Common myeloid progenitor, CD34-positive (primary cell): ENCODE results near the gene CCDC40.
A peak's percentile ranks its signal among the peaks of the same experiment; 100 is the strongest.

Experiments
- CTCF ChIA-PET: fragments of 350-600 bp; sonication (Branson Sonifier 250); formaldehyde crosslinking; loops from one replicate; lab custom pipeline; 2021; ENCODE audit warnings: antibody characterized with exemption; lab: Charles Lee
- POLR2A ChIA-PET: fragments of 350-600 bp; sonication (Branson Sonifier 250); formaldehyde crosslinking; loops from one replicate; lab custom pipeline; 2021; ENCODE audit warnings: antibody characterized with exemption; lab: Charles Lee
- DNase-seq, 3 donors: peaks; one replicate each; pipeline versions ENCODE4 v3.0.0 to v3.0.0-alpha.2; 2013
- H3K27ac ChIP-seq, 2 experiments: 1 replicate in 1 of 2; 2 replicates in 1 of 2; pipeline ENCODE4 v1.7.0; 2013; ENCODE audit warnings: inconsistent platforms in 2 of 2, low read length in 2 of 2, mild to moderate bottlenecking in 2 of 2, low read depth in 1 of 2, moderate library complexity in 1 of 2; ENCODE audit not compliant: severe bottlenecking in 2 of 2, insufficient read depth in 1 of 2, poor library complexity in 1 of 2
- H3K27me3 ChIP-seq, 5 experiments: replicated peaks in 2 of 5; 1 replicate in 3 of 5; 2 replicates in 2 of 5; pipeline versions ENCODE4 v1.6.1 to v1.7.0; 2013; ENCODE audit warnings: low read length in 4 of 5, mild to moderate bottlenecking in 2 of 5, moderate library complexity in 2 of 5, inconsistent platforms in 1 of 5; ENCODE audit not compliant: insufficient read depth in 5 of 5, control insufficient read depth in 4 of 5
- H3K36me3 ChIP-seq, 4 experiments: 1 replicate in 2 of 4; 2 replicates in 2 of 4; pipeline versions ENCODE4 v1.6.1 to v1.7.0; 2013; ENCODE audit warnings: low read length in 3 of 4, control low read depth in 1 of 4, mild to moderate bottlenecking in 1 of 4; ENCODE audit not compliant: control insufficient read depth in 4 of 4, insufficient read depth in 4 of 4
- H3K4me1 ChIP-seq, 4 experiments: 1 replicate in 3 of 4; 2 replicates in 1 of 4; pipeline versions ENCODE4 v1.6.1 to v1.7.1; 2013; ENCODE audit warnings: low read length in 3 of 4, mild to moderate bottlenecking in 3 of 4, control low read depth in 1 of 4, inconsistent platforms in 1 of 4, moderate library complexity in 1 of 4; ENCODE audit not compliant: control insufficient read depth in 4 of 4, insufficient read depth in 4 of 4; ENCODE audit errors: control extremely low read depth in 1 of 4
- H3K4me3 ChIP-seq, 7 experiments: 1 replicate in 4 of 7; 2 replicates in 3 of 7; pipeline versions ENCODE4 v1.5.1 to v1.7.0; 2013; ENCODE audit warnings: mild to moderate bottlenecking in 7 of 7, low read length in 6 of 7, moderate library complexity in 6 of 7, inconsistent platforms in 2 of 7, low read depth in 2 of 7, control low read depth in 1 of 7; ENCODE audit not compliant: insufficient read depth in 4 of 7, control insufficient read depth in 1 of 7; ENCODE audit errors: extremely low read depth in 1 of 7
- H3K9me3 ChIP-seq, 5 experiments: 1 replicate in 4 of 5; 2 replicates in 1 of 5; pipeline versions ENCODE4 v1.6.1 to v1.7.1; 2013; ENCODE audit warnings: low read length in 4 of 5, mild to moderate bottlenecking in 2 of 5, inconsistent platforms in 1 of 5, low read depth in 1 of 5, moderate library complexity in 1 of 5; ENCODE audit not compliant: control insufficient read depth in 4 of 5, insufficient read depth in 2 of 5; ENCODE audit errors: control extremely low read depth in 1 of 5
- WGBS: methylation state at CpG from one replicate; pipeline ENCODE4 v1.1.5; 2013; ENCODE audit not compliant: insufficient coverage; 5-methylcytosine and 5-hydroxymethylcytosine counted together

Gene CCDC40

GRCh38 chr17:80068301-80069222 lies 32.1 kb downstream of the CCDC40 start:
- no peak overlapping the region for H3K27ac ChIP-seq
- ChIA-PET CTCF (interaction anchor here (1.2 kb wide), 1 partner anchor 14 kb away, joined by 3 read pairs; no protein-coding TSS in a partner anchor), POLR2A (no interaction called here)
- H3K27me3 ChIP-seq = no peaks in the 10 kb centered on the region
- 90% methylated on average over 22 of the region's 23 CpGs for WGBS
- DNase-seq = no peak
- H3K9me3 ChIP-seq = no peaks in the 10 kb centered on the region
- H3K4me3 ChIP-seq = no peak overlapping the region
- no peaks in the 10 kb centered on the region for H3K36me3 ChIP-seq
- peaks cover 0 to 22% (median 11%) of the 10 kb centered on the region in 4 experiments for H3K4me1 ChIP-seq

- ChIA-PET POLR2A (no interaction called here), CTCF (interaction anchor here (1.0 to 1.1 kb wide), 2 partner anchors 10 to 62 kb away, joined by 3 read pairs; no protein-coding TSS in a partner anchor)
- H3K27ac ChIP-seq = no peak overlapping the region
- no peaks in the 10 kb centered on the region for H3K36me3 ChIP-seq
- H3K4me1 ChIP-seq = peaks cover 0 to 16% (median 11%) of the 10 kb centered on the region in 4 experiments
- no peaks in the 10 kb centered on the region for H3K27me3 ChIP-seq
- 91% methylated on average over 13 of the region's 15 CpGs for WGBS
- no peaks in the 10 kb centered on the region for H3K9me3 ChIP-seq
- no peak for DNase-seq
- H3K4me3 ChIP-seq = peak overlapping the region in 1 of 7 experiments; percentile 30
Measured at GRCh38 chr17:80070375-80071115, 34.1 kb downstream of the CCDC40 start.

GRCh38 chr17:80071116-80071841 lies 34.8 kb downstream of the CCDC40 start:
- no peak overlapping the region for H3K27ac ChIP-seq
- 61% methylated on average over 17 of the region's 20 CpGs for WGBS

GRCh38 chr17:80072410-80072809 lies 36.0 kb downstream of the CCDC40 start:
- WGBS = 93% methylated on average over 3 of the region's 6 CpGs
- POLR2A ChIA-PET = no interaction called here
- DNase-seq = no peak
- CTCF ChIA-PET = interaction anchor here (0.7 kb wide), 1 partner anchor 66 kb away, joined by 3 read pairs; no protein-coding TSS in a partner anchor
- H3K9me3 ChIP-seq = no peaks in the 10 kb centered on the region
- peaks cover 0 to 16% (median 11%) of the 10 kb centered on the region in 4 experiments for H3K4me1 ChIP-seq
- no peaks in the 10 kb centered on the region for H3K36me3 ChIP-seq
- H3K27me3 ChIP-seq = no peaks in the 10 kb centered on the region
- H3K27ac ChIP-seq = no peak overlapping the region
- no peak overlapping the region for H3K4me3 ChIP-seq

More at GRCh38 chr17:80071116-80071841, 34.8 kb downstream of the CCDC40 start:
- H3K9me3 ChIP-seq = no peaks in the 10 kb centered on the region
- CTCF ChIA-PET = no interaction called here
- POLR2A ChIA-PET = no interaction called here
- H3K27me3 ChIP-seq = no peaks in the 10 kb centered on the region
- DNase-seq = peak; percentile 22 to 45 (median 30)
- peak overlapping the region in 1 of 7 experiments; percentile 30 for H3K4me3 ChIP-seq
- peaks cover 0 to 16% (median 11%) of the 10 kb centered on the region in 4 experiments for H3K4me1 ChIP-seq
- no peaks in the 10 kb centered on the region for H3K36me3 ChIP-seq

GRCh38 chr17:80080081-80080480 lies 43.6 kb downstream of the CCDC40 start:
- POLR2A ChIA-PET = no interaction called here
- 100% methylated on average over 2 of the region's 6 CpGs for WGBS
- peaks cover 0 to 4% (median 2%) of the 10 kb centered on the region in 4 experiments for H3K4me1 ChIP-seq
- CTCF ChIA-PET = interaction anchor here (1.2 to 3.0 kb wide), 2 partner anchors 10 to 73 kb away, joined by 3 to 12 read pairs; no protein-coding TSS in a partner anchor
- no peaks in the 10 kb centered on the region for H3K36me3 ChIP-seq
- DNase-seq = no peak
- no peaks in the 10 kb centered on the region for H3K27me3 ChIP-seq
- no peak overlapping the region for H3K27ac ChIP-seq
- H3K4me3 ChIP-seq = no peak overlapping the region
- H3K9me3 ChIP-seq = no peaks in the 10 kb centered on the region

GRCh38 chr17:80081596-80081995 lies 45.2 kb downstream of the CCDC40 start:
- Histone ChIP-seq H3K36me3 (no peaks in the 10 kb centered on the region), H3K27ac (no peak overlapping the region), H3K4me3 (no peak overlapping the region), H3K9me3 (no peaks in the 10 kb centered on the region), H3K4me1 (peaks cover 0 to 4% (median 2%) of the 10 kb centered on the region in 4 experiments), H3K27me3 (peaks cover 0 to 5% (median 0%) of the 10 kb centered on the region in 5 experiments)
- no peak for DNase-seq
- ChIA-PET POLR2A (interaction anchor here (0.6 kb wide), 1 partner anchor 49 kb away, joined by 3 read pairs; no protein-coding TSS in a partner anchor), CTCF (interaction anchor here (0.7 to 3.0 kb wide), 3 partner anchors 20 to 74 kb away, joined by 3 to 12 read pairs (median 7); partner anchors contain the start of gene GAA)
- 96% methylated on average over 9 of the region's 14 CpGs for WGBS
